Ramos (cell line): Measurements from ENCODE around the gene CDK6.

Experiments
- in situ Hi-C: fragments of 300-500 bp; cut with MboI; formaldehyde crosslinking; loops from one replicate; pipeline ENCODE4 v1.14.3; 2022; ENCODE audit warnings: low sequenced_read_pairs; ENCODE audit not compliant: unreplicated experiment

Gene CDK6

GRCh38 chr7:92831716-92832533 lies 4.4 kb downstream of the CDK6 start:
- in situ Hi-C loops: loop anchor here (25.0 kb wide), 1 partner anchor 145 kb away; no protein-coding TSS in a partner anchor

GRCh38 chr7:92830532-92831110 lies 5.8 kb downstream of the CDK6 start:
- in situ Hi-C loops: loop anchor here (25.0 kb wide), 1 partner anchor 143 kb away; no protein-coding TSS in a partner anchor

- in situ Hi-C loops: loop anchor here (25.0 kb wide), 1 partner anchor 143 kb away; no protein-coding TSS in a partner anchor
Measured at GRCh38 chr7:92830027-92830426, 6.3 kb downstream of the CDK6 start.

- in situ Hi-C loops: loop anchor here (25.0 kb wide), 1 partner anchor 140 kb away; no protein-coding TSS in a partner anchor
Measured at GRCh38 chr7:92827464-92828120, 8.8 kb downstream of the CDK6 start.

- in situ Hi-C loops: loop anchor here (25.0 kb wide), 1 partner anchor 139 kb away; no protein-coding TSS in a partner anchor
Measured at GRCh38 chr7:92826258-92826938, 10.0 kb downstream of the CDK6 start.

GRCh38 chr7:92824901-92825480 lies 11.4 kb downstream of the CDK6 start:
- in situ Hi-C loops: loop anchor here (25.0 kb wide), 1 partner anchor 138 kb away; no protein-coding TSS in a partner anchor

- in situ Hi-C loops: no loop called here
Measured at GRCh38 chr7:92824450-92824849, 11.9 kb downstream of the CDK6 start.

GRCh38 chr7:92823042-92823441 lies 13.3 kb downstream of the CDK6 start:
- in situ Hi-C loops: no loop called here

- in situ Hi-C loops: no loop called here
Measured at GRCh38 chr7:92820191-92820590, 16.2 kb downstream of the CDK6 start.

GRCh38 chr7:92817398-92817797 lies 19.0 kb downstream of the CDK6 start:
- in situ Hi-C loops: no loop called here

GRCh38 chr7:92815412-92815811 lies 21.0 kb downstream of the CDK6 start:
- in situ Hi-C loops: no loop called here

- in situ Hi-C loops: no loop called here
Measured at GRCh38 chr7:92813390-92814024, 22.9 kb downstream of the CDK6 start.

GRCh38 chr7:92811158-92811557 lies 25.2 kb downstream of the CDK6 start:
- in situ Hi-C loops: no loop called here

- in situ Hi-C loops: no loop called here
Measured at GRCh38 chr7:92809760-92810573, 26.4 kb downstream of the CDK6 start.

- in situ Hi-C loops: no loop called here
Measured at GRCh38 chr7:92809397-92809759, 27.0 kb downstream of the CDK6 start.

- in situ Hi-C loops: no loop called here
Measured at GRCh38 chr7:92808635-92809034, 27.7 kb downstream of the CDK6 start.

- in situ Hi-C loops: no loop called here
Measured at GRCh38 chr7:92808006-92808405, 28.4 kb downstream of the CDK6 start.

- in situ Hi-C loops: no loop called here
Measured at GRCh38 chr7:92806496-92806895, 29.9 kb downstream of the CDK6 start.

GRCh38 chr7:92802406-92802805 lies 34.0 kb downstream of the CDK6 start:
- in situ Hi-C loops: no loop called here
